Measurements from ENCODE around the gene VIT.
"Not testable (repeated sequence)": the region's sequence is repeated elsewhere in the genome, so short reads cannot be mapped to it uniquely, and the experiment has no call there.

Gene VIT

GRCh38 chr2:36683002-36683401, 13.5 kb upstream of the VIT start:
- TF ChIP-seq, protein P1, sequence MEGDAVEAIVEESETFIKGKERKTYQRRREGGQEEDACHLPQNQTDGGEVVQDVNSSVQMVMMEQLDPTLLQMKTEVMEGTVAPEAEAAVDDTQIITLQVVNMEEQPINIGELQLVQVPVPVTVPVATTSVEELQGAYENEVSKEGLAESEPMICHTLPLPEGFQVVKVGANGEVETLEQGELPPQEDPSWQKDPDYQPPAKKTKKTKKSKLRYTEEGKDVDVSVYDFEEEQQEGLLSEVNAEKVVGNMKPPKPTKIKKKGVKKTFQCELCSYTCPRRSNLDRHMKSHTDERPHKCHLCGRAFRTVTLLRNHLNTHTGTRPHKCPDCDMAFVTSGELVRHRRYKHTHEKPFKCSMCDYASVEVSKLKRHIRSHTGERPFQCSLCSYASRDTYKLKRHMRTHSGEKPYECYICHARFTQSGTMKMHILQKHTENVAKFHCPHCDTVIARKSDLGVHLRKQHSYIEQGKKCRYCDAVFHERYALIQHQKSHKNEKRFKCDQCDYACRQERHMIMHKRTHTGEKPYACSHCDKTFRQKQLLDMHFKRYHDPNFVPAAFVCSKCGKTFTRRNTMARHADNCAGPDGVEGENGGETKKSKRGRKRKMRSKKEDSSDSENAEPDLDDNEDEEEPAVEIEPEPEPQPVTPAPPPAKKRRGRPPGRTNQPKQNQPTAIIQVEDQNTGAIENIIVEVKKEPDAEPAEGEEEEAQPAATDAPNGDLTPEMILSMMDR (IDR thresholded peaks at IDR 0.05; ENCODE audit: insufficient read depth, low read length) = no peak
- TF ChIP-seq GABPA (IDR thresholded peaks at IDR 0.05; ENCODE audit: low read depth) (no peak), SPI1 (IDR thresholded peaks at IDR 0.05; ENCODE audit: borderline replicate concordance, low read depth) (no peak), POLR2AphosphoS5 (IDR thresholded peaks at IDR 0.05; ENCODE audit: low read depth) (no peak)
- TF ChIP-seq, protein P2, sequence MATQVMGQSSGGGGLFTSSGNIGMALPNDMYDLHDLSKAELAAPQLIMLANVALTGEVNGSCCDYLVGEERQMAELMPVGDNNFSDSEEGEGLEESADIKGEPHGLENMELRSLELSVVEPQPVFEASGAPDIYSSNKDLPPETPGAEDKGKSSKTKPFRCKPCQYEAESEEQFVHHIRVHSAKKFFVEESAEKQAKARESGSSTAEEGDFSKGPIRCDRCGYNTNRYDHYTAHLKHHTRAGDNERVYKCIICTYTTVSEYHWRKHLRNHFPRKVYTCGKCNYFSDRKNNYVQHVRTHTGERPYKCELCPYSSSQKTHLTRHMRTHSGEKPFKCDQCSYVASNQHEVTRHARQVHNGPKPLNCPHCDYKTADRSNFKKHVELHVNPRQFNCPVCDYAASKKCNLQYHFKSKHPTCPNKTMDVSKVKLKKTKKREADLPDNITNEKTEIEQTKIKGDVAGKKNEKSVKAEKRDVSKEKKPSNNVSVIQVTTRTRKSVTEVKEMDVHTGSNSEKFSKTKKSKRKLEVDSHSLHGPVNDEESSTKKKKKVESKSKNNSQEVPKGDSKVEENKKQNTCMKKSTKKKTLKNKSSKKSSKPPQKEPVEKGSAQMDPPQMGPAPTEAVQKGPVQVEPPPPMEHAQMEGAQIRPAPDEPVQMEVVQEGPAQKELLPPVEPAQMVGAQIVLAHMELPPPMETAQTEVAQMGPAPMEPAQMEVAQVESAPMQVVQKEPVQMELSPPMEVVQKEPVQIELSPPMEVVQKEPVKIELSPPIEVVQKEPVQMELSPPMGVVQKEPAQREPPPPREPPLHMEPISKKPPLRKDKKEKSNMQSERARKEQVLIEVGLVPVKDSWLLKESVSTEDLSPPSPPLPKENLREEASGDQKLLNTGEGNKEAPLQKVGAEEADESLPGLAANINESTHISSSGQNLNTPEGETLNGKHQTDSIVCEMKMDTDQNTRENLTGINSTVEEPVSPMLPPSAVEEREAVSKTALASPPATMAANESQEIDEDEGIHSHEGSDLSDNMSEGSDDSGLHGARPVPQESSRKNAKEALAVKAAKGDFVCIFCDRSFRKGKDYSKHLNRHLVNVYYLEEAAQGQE (IDR thresholded peaks at IDR 0.05; ENCODE audit: insufficient replicate concordance, low read depth) = no peak
- H3K4me3 ChIP-seq (replicated peaks; ENCODE audit: insufficient read depth, low read length) = no peak overlapping the region
- no peak overlapping the region for H3K27ac ChIP-seq (replicated peaks)
- no peaks in the 10 kb centered on the region for H3K27me3 ChIP-seq (ENCODE audit: insufficient read depth, poor library complexity, severe bottlenecking)
- DNase-seq (ENCODE audit: low read depth in 1 of 2, low spot score in 1 of 2) = no peak

DNA sequence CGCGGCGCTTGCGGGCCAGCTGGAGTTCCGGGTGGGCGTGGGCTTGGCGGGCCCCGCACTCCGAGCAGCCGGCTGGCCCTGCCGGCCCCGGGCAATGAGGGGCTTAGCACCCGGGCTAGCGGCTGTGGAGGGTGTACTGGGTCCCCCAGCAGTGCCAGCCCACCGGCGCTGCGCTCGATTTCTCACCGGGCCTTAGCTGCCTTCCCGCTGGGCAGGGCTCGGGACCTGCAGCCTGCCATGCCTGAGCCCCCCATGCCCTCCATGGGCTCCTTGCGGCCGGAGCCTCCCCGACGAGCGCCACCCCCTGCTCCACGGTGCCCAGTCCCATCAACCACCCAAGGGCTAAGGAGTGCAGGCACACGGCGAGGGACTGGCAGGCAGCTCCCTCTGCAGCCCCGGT, 8.2 kb upstream of the VIT start:
- H3K27me3 ChIP-seq (ENCODE audit: insufficient read depth, poor library complexity, severe bottlenecking); H3K4me3 ChIP-seq (replicated peaks; ENCODE audit: insufficient read depth, low read length); DNase-seq (ENCODE audit: low read depth in 1 of 2, low spot score in 1 of 2); H3K27ac ChIP-seq (replicated peaks): not testable (repeated sequence)

DNA sequence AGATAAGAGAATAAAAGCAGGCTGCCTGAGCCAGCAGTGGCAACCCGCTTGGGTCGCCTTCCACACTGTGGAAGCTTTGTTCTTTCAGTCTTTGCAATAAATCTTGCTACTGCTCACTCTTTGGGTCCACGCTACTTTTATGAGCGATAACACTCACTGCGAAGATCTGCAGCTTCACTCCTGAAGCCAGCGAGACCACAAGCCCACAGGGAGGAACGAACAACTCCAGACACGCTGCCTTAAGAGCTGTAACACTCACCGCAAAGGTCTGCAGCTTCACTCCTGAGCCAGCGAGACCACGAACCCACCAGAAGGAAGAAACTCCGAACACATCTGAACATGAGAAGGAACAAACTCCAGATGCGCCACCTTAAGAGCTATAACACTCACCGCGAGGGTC, 7.5 kb upstream of the VIT start:
- not testable (repeated sequence) for H3K4me3 ChIP-seq (replicated peaks; ENCODE audit: insufficient read depth, low read length); H3K27me3 ChIP-seq (ENCODE audit: insufficient read depth, poor library complexity, severe bottlenecking)
- peak overlapping the region; percentile 45 for H3K27ac ChIP-seq (replicated peaks)
- peak in 1 of 2 experiments; percentile 68 for DNase-seq (ENCODE audit: low read depth in 1 of 2, low spot score in 1 of 2)
- peak; percentile 51; the same call in 1 of the 2 replicates for TF ChIP-seq POLR2AphosphoS5 (IDR thresholded peaks at IDR 0.05; ENCODE audit: low read depth)

DNA sequence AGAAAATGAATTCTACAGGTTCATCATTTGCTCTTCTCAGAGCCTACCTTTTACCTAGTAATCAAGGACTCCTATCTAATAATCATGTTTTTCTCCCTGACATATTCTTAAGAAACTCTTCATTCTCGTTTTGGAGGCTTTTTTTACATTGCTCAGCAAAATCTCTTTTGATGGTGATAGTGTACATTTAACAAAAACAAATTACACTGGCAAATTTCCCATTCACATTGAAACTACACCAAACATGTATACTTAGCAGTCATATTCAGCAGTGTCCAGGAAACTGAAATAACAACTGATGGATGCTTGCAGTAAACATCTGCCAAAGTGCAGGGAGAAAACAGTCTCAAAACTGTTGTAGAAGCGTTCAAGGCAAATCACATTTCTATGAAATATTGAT, 4.4 kb upstream of the VIT start:
- H3K27me3 ChIP-seq (ENCODE audit: insufficient read depth, poor library complexity, severe bottlenecking) = no peaks in the 10 kb centered on the region
- H3K4me3 ChIP-seq (replicated peaks; ENCODE audit: insufficient read depth, low read length) = no peak overlapping the region
- no peak overlapping the region for H3K27ac ChIP-seq (replicated peaks)
- TF ChIP-seq POLR2AphosphoS5 (IDR thresholded peaks at IDR 0.05; ENCODE audit: low read depth) = no peak
- TF ChIP-seq, protein P2 (IDR thresholded peaks at IDR 0.05; ENCODE audit: insufficient replicate concordance, low read depth) = no peak
- TF ChIP-seq SPI1 (IDR thresholded peaks at IDR 0.05; ENCODE audit: borderline replicate concordance, low read depth) = no peak
- TF ChIP-seq, protein P1 (IDR thresholded peaks at IDR 0.05; ENCODE audit: insufficient read depth, low read length) = no peak
- no peak for TF ChIP-seq GABPA (IDR thresholded peaks at IDR 0.05; ENCODE audit: low read depth)
- no peak for DNase-seq (ENCODE audit: low read depth in 1 of 2, low spot score in 1 of 2)

DNA sequence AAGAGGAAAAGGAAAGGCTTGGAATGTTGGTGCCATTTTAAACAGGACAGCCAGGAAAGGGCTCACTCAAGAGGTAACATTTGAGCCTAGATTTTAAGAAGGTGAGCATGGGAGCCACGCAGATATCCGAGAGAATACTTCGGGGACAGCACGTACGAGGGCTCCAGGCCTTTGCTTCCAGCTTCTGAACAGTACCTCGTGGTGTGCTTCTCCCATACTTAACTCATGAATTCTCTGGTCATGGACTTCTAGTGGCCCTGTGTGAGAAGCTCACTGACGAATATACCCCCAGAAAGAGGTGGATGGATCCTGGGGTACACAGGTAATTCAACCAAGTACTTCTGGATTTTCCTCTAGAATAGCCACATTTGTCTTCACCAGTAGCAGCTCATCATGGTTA, 2.7 kb upstream of the VIT start:
- no peak overlapping the region for H3K27ac ChIP-seq (replicated peaks)
- no peak for DNase-seq (ENCODE audit: low read depth in 1 of 2, low spot score in 1 of 2)
- TF ChIP-seq POLR2AphosphoS5 (IDR thresholded peaks at IDR 0.05; ENCODE audit: low read depth) = no peak
- no peak for TF ChIP-seq GABPA (IDR thresholded peaks at IDR 0.05; ENCODE audit: low read depth)
- TF ChIP-seq, protein P1 (IDR thresholded peaks at IDR 0.05; ENCODE audit: insufficient read depth, low read length) = no peak
- TF ChIP-seq, protein P2 (IDR thresholded peaks at IDR 0.05; ENCODE audit: insufficient replicate concordance, low read depth) = no peak
- no peak for TF ChIP-seq SPI1 (IDR thresholded peaks at IDR 0.05; ENCODE audit: borderline replicate concordance, low read depth)
- H3K27me3 ChIP-seq (ENCODE audit: insufficient read depth, poor library complexity, severe bottlenecking) = no peaks in the 10 kb centered on the region
- H3K4me3 ChIP-seq (replicated peaks; ENCODE audit: insufficient read depth, low read length) = no peak overlapping the region

All from HL-60 (cell line).